T-helper 2 cell treated with Interferon-gamma antibody and Interleukin-4, amounts not matched to agents 100 ng/mL and 5 ng/mL, for 36 hours (primary cell): ENCODE data around the gene CLEC1A. TPM values are rescaled to one million over a fixed set of nuclear protein-coding genes. Genes with fewer than 3 reads are reported as not detected.

Experiments used
- intact Hi-C: fragments of 100-400 bp; cut with micrococcal nuclease; formaldehyde crosslinking; loops from one replicate; pipeline ENCODE4 v1.15.1; 2023
- total RNA-seq: library from RNA; stranded (reverse); gene quantifications from 2 replicates; pipeline ENCODE4 v1.2.3, GENCODE V29; 2022

The CLEC1A gene, protein sequence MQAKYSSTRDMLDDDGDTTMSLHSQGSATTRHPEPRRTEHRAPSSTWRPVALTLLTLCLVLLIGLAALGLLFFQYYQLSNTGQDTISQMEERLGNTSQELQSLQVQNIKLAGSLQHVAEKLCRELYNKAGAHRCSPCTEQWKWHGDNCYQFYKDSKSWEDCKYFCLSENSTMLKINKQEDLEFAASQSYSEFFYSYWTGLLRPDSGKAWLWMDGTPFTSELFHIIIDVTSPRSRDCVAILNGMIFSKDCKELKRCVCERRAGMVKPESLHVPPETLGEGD
- total RNA-seq, result not detected in 2 replicates

- intact Hi-C loops, result no loop called here
These were observed at the start of gene CLEC1A for GRCh38 chr12:10098791-10099190. Gene CLEC1A, minus strand, starts transcription at chr12:10098985. Its CDS starts 63 bp downstream, at chr12:10098922.

- intact Hi-C loops, result no loop called here
These were observed 49.1 kb upstream of the CLEC1A start for GRCh38 chr12:10147714-10148403.

- intact Hi-C loops, result no loop called here
These were observed 44.3 kb upstream of the CLEC1A start for GRCh38 chr12:10142976-10143589.

- intact Hi-C loops, result loop anchor here (1.0 to 2.0 kb wide), 4 partner anchors 106 to 390 kb away; no protein-coding TSS in a partner anchor
These were observed 41.2 kb upstream of the CLEC1A start for GRCh38 chr12:10140001-10140400.

- intact Hi-C loops, result no loop called here
These were observed 37.9 kb upstream of the CLEC1A start for GRCh38 chr12:10136637-10137205.

- intact Hi-C loops, result no loop called here
These were observed 36.3 kb upstream of the CLEC1A start for GRCh38 chr12:10135126-10135525.

- intact Hi-C loops, result no loop called here
These were observed 34.1 kb upstream of the CLEC1A start for GRCh38 chr12:10132850-10133370.

DNA sequence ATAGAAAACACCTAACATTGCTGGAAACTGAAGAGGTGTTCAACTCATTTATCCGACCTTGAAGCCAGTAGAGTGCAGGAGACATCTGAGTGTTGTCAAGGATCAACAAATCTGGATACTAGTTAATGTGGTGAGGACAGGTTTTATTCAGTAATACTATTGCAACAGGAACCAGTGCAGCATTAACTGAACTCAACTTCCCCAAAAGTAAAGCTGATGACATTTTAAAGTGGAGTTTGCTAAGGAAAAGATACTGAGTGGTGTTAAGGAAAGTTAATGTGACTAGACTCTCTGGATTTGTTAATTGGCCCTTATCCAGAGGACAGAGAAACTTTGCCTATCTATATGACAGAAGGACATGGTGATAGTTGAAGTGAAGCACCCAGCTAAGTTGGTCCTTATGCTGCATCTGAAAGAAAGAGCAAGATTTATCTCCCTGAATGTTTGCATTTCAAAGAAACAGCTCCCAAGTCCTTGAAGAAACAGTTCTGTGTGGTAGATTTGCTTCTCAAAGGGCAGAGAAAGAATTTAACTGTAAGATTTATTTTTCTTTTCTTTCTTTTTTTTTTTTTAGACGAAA lies 32.4 kb upstream of the CLEC1A start:
- intact Hi-C loops, result no loop called here

DNA sequence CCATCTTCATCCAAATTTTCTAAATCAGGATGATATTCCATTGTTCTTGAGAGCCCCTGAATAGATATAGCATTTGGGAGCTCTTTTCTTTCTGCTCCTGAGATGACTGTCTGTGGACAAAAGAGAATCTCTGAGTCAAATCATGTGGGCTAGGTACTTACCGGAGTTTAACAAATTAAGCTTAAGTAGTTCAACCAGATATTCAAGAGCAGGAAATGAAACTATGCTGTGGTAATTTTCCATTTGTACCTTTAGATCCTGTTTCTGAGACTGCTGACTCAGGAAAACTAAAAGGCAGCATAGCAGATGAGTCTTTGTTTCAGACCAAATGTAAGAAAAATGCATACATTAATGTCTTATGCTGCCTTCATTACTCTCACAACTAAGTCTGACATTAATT lies 31.3 kb upstream of the CLEC1A start, which contains the start of gene CLEC7A:
Gene CLEC7A (minus strand): TSS at position 158 of the 400 bp plus-strand sequence. CDS start 117 bp downstream, at position 41.
- intact Hi-C loops, result no loop called here

- intact Hi-C loops, result no loop called here
These were observed 29.9 kb upstream of the CLEC1A start for GRCh38 chr12:10128687-10129086.

- intact Hi-C loops, result no loop called here
These were observed 27.6 kb upstream of the CLEC1A start for GRCh38 chr12:10126413-10126812.

- intact Hi-C loops, result no loop called here
These were observed 23.9 kb upstream of the CLEC1A start for GRCh38 chr12:10122689-10123088.

GRCh38 chr12:10121278-10121677 lies 22.5 kb upstream of the CLEC1A start:
- intact Hi-C loops, result no loop called here

- intact Hi-C loops, result no loop called here
These were observed 20.3 kb upstream of the CLEC1A start for GRCh38 chr12:10119066-10119465.

DNA sequence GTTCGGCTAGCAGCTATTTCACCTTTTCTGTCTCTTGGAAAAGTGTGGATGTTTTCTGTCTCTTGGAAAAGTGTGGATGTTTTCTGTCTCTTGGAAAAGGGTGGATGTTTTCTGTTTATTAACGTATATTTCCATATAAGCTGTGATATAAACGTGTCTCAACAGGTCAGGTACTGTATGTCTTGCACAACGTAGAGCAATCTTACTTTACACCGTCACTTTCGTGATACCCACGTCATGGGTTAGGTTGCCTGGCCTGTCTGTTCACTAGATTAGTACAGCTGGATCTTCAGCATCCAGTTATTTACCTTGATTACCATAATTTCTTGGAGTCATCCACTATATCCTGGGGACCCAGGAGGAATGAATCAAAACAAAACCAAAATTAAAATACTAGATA lies 17.1 kb upstream of the CLEC1A start:
- intact Hi-C loops, result no loop called here

DNA sequence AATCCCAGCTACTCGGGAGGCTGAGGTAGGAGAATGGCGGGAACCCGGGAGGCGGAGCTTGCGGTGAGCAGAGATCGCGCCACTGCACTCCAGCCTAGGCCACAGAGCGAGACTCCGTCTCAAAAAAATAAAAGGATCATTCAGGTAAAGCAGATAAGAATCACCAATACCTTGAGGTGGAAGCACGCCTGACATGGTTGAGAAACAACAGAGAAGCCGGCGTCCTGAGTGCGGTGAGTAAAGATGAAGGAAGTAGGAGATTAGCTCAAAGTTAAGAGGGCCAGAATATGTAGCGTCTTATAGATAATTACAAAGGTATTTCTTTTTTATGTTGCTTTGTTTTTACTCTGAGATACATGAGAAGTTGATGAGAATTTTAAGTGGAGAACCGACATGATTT lies 16.5 kb upstream of the CLEC1A start:
- intact Hi-C loops, result no loop called here

GRCh38 chr12:10113920-10114319 lies 15.1 kb upstream of the CLEC1A start:
- intact Hi-C loops, result no loop called here

DNA sequence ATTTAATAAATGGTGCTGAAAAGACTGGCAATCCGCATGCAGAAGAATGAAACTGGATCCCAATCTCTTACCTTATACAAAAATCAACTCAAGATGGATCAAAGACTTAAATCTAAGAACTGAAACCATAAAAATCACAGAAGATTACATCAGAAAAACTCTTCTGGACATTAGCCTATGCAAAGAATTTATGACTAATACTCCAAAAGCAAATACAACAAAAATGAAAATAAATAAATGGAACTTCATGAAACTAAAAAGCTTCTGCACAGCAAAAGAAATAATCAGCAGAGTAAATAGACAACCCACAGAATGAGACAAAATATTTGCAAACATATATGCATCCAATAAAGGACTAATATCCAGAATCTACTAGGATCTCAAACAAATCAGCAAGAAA lies 14.3 kb upstream of the CLEC1A start:
- intact Hi-C loops, result no loop called here

- intact Hi-C loops, result no loop called here
These were observed 12.7 kb upstream of the CLEC1A start for GRCh38 chr12:10111451-10111850.

GRCh38 chr12:10110256-10110844 lies 11.6 kb upstream of the CLEC1A start:
- intact Hi-C loops, result no loop called here

DNA sequence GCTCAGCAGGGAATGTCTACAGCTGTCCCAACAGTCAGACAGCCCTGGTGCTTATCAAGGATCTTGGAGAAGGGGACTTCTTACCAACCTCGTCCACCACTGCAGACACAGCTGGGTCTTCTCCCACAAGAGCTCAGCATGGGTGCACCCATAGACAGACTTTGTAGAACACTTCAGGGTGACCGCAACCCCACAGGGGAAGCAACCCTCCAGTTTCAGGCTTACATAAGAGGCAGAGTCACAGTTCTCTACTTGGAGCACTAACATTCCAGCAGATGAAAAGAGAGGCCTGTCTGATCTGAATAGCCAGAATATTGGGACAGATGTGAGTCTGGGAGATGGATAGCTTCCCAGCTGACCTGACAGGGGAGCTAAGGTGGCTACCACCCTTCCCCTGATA lies 3.5 kb upstream of the CLEC1A start:
- intact Hi-C loops, result no loop called here
